GM18511 (cell line): ENCODE results near the gene TLL2.
A peak's percentile ranks its signal among the peaks of the same experiment; 100 is the strongest.
"Not testable (repeated sequence)": the region's sequence is repeated elsewhere in the genome, so short reads cannot be mapped to it uniquely, and the experiment has no call there.

Experiments
- ATAC-seq: cut with Tn5 transposase; IDR thresholded peaks from one replicate; pipeline ENCODE4 v1.9.1; 2021; ENCODE audit warnings: mild to moderate bottlenecking, moderate library complexity; ENCODE audit not compliant: unreplicated experiment

TLL2 gene

DNA sequence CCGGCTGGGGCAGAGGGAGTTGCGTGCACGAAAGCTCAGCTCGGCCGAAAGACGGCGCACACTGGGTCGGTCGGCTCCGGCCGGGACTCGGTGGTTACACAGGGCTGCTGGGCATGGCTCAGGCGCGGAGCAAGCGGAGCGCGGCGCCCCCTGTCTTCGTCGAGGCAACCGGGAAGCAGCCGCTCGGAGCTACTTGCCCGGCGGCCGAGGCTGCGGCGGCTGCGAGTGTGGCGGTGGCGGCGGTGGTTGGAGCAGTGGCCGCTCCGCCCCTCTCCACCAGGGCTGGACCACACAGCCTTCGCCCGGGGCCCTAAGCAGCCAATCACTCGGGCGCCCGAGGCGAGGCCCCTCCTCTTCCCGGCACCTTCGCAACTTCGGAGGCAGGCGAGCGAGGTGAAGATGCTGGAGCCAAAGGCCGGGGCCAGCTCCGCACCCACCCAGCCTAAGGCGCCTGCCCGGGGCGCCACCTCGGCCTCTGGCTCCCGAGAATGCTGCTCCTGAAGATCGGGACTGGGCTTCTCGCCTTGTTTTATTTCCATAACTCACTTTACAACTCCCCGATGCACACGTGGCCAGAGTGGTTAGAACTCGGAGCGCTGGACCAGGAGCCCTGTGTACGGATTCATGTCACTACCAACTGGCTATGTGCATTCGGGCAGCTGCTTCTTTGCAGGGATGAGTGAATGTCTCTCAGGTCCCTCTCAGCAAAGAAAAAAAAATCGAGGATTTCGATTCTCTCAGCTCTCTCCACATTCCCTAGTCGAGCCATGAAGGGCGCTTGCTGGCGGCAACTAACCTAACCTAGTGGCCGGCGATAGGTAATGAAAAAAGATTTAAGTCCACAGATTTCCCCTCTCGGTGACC, at the start of gene TLL2:
TLL2 (minus strand) TSS at position 229 of the 864 bp plus-strand sequence. CDS start 241 bp downstream, outside the sequence.
- ATAC-seq: peak; percentile 82

GRCh38 chr10:96560966-96561887, 47.5 kb upstream of the TLL2 start:
- no peak for ATAC-seq

DNA sequence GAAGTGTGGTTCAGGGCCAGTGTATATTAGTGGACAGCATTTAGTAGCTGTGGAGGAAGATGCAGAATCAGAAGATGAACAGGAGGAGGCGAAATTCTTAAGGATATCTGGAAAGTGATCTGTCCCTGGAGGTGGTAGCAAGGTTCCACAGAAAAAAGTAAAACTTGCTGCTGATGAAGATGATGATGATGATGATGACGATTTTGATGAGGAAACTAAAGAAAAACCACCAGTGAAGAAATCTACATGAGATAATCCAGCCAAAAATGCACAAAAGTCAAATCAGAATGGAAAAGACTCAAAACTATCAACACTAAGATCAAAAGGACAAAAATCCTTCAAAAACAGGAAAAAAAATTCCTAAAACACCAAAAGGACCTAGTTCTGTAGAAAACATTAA, 46.8 kb upstream of the TLL2 start:
- ATAC-seq: no peak

- ATAC-seq: no peak
Measured at GRCh38 chr10:96556003-96556402, 42.3 kb upstream of the TLL2 start.

GRCh38 chr10:96555330-96555729, 41.6 kb upstream of the TLL2 start:
- ATAC-seq: no peak

- ATAC-seq: no peak
Measured at GRCh38 chr10:96548589-96548988, 34.9 kb upstream of the TLL2 start.

- not testable (repeated sequence) for ATAC-seq
Measured at GRCh38 chr10:96545558-96545957, 31.8 kb upstream of the TLL2 start.

DNA sequence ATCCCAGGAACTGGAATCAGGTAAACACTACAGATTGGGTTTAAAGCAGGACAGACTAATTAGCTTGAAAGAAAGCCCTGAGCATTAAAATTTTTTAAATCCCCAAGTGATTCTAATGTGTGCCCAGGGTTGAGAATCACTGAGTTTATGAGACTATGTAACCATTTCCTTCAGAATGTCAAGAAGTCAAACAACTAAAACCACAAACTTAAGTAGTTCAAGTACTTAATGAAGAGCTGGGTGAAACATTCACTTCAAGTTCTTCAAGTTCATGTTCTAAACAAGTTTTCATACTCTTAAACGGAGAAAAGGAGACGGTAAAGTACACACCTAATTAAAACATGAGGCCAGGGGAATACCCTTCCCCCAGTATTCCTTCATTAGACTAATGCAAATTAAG, 28.2 kb upstream of the TLL2 start:
- ATAC-seq: no peak

DNA sequence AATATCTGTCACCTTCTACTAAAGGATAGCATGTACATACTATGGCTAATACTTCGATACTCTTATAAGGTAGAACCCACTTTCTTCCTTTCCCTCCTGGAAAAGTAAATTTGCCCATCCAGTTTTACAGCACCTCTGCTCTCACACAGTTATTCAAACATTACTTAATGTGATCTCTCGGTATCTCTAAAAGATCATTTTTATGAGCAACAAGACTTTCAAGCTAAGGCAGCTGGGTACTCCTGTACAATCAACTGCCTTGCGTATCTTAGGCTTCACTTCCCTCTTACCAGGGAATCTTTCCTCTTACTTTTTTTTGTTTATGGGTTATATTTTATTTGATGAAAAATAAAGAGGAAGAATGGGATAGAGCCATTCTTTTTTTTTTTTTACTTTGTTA, 26.5 kb upstream of the TLL2 start:
- no peak for ATAC-seq

GRCh38 chr10:96538683-96539082, 25.0 kb upstream of the TLL2 start:
- ATAC-seq: no peak

- no peak for ATAC-seq
Measured at GRCh38 chr10:96536129-96536528, 22.4 kb upstream of the TLL2 start.

- no peak for ATAC-seq
Measured at GRCh38 chr10:96532523-96532922, 18.8 kb upstream of the TLL2 start.

DNA sequence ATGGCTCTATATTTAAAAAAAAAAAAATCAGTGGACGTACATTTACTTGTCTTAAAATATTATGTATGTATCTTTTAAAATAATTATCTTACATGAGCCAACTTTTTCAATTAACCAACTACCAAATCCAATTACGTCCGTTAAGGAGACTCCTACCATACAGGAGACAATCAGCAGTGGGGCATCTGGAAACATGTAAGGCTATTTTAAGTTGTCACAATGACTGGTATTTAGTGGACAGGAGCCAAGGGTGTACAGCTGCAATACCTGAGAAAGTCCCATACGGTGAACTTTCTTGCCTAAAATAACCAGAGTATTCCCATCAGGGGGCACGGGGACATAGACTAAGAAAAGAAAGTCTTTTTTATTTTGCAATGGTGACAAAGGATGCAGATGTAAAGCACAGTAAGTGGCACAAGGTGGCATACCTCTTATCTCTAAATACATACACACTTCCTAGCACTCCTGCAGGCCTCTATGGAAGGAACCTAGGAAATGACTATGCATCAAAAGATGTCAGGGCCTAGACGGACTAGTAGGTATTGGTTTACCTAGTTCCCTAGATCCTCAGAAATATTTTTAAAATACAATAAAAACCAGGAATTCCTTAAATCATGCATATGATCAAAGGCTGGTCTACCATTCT, 16.0 kb upstream of the TLL2 start:
- no peak for ATAC-seq

GRCh38 chr10:96524741-96525140, 11.0 kb upstream of the TLL2 start:
- ATAC-seq: no peak

DNA sequence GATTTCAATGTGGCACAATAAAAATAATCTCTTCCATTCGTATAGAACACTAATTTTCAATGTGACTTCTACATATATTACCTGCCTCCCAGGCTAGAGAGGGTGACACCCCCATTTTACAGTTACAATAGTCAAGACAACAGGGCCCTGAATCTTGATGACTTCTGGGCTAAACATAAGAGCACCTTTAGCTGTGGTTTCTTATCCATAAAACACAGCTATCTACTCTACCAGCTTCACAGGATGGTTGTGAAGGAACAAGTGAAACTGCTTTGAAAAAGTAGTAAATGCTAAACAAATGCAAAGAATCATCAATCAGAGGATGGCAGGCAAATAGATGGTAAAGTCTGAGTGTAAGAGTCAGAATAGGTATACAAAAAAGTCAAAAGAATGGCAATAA, 3.6 kb upstream of the TLL2 start:
- no peak for ATAC-seq

GRCh38 chr10:96516337-96516736, 2.6 kb upstream of the TLL2 start:
- ATAC-seq: no peak

DNA sequence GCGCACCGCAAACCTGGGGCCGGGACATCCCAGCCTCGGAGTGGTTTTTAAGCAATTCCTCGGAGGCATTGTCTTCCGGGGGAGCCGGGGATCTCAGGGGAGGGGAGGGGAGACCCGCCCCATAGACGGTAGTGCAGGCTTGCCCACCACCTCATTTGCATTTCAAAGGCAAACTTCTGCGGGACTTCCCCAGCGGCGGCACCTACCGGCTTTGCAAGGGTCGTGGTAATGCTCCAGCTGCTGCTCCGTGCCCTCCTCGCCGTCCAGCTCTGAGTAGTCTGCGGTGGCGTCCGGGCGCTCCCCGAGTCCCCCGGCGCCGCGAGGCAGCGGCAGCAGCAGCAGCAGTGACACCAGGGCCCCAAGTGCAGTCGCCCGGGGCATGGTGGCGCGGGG, 425 bp downstream of the TLL2 start:
- peak; percentile 57 for ATAC-seq

DNA sequence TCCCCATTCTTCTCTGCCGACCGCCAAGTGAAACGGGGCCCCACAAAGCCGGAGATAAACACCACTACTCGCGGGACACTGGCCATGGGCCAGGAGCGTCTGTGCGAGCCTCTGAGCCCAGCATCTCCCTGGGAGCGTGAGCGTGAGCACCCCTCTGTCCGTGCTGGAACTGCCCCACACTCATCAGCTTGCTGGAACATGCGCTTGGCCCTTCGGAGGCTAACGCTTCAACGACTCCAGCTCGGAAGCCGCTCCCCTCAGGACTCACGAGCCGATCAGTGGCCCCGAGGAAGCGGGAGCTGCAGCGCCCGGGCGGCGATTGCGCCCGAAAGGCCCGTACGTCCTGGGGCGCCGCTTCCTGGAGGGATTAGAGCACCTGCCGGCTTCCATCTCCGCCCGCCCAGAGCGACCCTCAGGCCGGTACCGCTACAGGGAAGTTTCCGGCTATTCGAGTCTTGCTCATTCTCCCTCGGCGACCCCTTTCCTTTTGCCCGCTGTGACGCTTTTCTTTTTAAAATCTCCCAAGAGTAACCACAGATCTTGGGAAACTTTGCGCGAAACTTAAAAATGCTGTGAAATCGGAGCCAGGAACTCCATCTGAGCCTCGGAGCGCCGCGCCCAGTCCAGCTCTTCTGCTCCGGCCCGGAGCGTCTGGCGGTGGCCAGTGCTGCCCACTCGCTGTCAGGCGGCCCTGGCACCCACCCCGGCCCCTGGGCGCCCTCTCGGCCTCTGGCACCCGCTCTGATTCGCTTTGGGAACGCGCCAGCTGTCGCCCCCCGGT, 1.0 kb downstream of the TLL2 start:
- peak; percentile 5 for ATAC-seq

GRCh38 chr10:96511044-96511945, 2.4 kb downstream of the TLL2 start:
- ATAC-seq: no peak
